HG02588 (cell line): ENCODE results near the gene CDH16.

ENCODE experiments used
- ATAC-seq: cut with Tn5 transposase; IDR thresholded peaks from one replicate; pipeline ENCODE4 v1.9.1; 2021; ENCODE audit warnings: mild to moderate bottlenecking, moderate library complexity; ENCODE audit not compliant: unreplicated experiment

Gene CDH16

GRCh38 chr16:66913081-66913480 is 5.6 kb downstream of the CDH16 start:
- no peak for ATAC-seq

GRCh38 chr16:66911801-66912200 is 6.9 kb downstream of the CDH16 start:
- ATAC-seq: no peak

GRCh38 chr16:66911112-66911511 is 7.6 kb downstream of the CDH16 start:
- ATAC-seq: no peak

GRCh38 chr16:66910175-66910940 is 8.3 kb downstream of the CDH16 start:
- no peak for ATAC-seq

GRCh38 chr16:66908762-66909559 is 9.7 kb downstream of the CDH16 start:
- no peak for ATAC-seq

GRCh38 chr16:66908116-66908515 is 10.6 kb downstream of the CDH16 start:
- no peak for ATAC-seq

GRCh38 chr16:66906916-66907836 is 11.5 kb downstream of the CDH16 start:
- no peak for ATAC-seq

GRCh38 chr16:66905633-66906539 is 12.8 kb downstream of the CDH16 start:
- no peak for ATAC-seq

GRCh38 chr16:66904846-66905632 is 13.6 kb downstream of the CDH16 start:
- ATAC-seq: no peak

GRCh38 chr16:66904428-66904845 is 14.2 kb downstream of the CDH16 start:
- ATAC-seq: no peak

- no peak for ATAC-seq
Measured at GRCh38 chr16:66903544-66904427, 14.9 kb downstream of the CDH16 start.

GRCh38 chr16:66902648-66903543 is 15.8 kb downstream of the CDH16 start:
- no peak for ATAC-seq

GRCh38 chr16:66901626-66902025 is 17.1 kb downstream of the CDH16 start:
- no peak for ATAC-seq

- ATAC-seq: no peak
Measured at GRCh38 chr16:66900721-66901441, 17.8 kb downstream of the CDH16 start.

GRCh38 chr16:66899945-66900710 is 18.6 kb downstream of the CDH16 start:
- no peak for ATAC-seq
